ENCODE data around the gene RBM10. TPM values are rescaled to one million over a fixed set of nuclear protein-coding genes. Genes with fewer than 3 reads are reported as not detected.

Gene RBM10
- total and polyA plus RNA-seq, 2 of the 13 experiments (the other 11 are each of a cell fraction or from before 2014, with no cell fraction given), result 15.9 to 43.1 TPM

DNA sequence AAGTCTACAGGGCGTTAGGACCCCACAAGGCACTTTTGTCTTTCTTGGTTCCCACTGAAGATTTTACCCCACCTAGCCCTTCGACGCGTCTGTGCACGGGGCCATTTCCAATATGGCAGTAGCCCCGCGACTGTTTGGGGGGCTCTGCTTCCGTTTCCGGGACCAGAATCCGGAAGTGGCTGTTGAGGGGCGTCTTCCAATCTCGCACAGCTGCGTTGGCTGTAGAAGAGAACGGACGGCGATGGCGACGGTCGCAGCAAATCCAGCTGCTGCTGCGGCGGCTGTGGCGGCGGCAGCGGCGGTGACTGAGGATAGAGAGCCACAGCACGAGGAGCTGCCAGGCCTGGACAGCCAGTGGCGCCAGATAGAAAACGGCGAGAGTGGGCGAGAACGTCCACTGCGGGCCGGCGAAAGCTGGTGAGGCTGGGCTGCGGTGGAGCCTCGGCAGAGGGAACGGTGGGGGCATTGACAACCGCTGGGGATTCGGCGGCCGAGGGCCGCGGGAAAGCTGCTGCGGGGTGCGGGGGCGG lies 87.8 kb downstream of the RBM10 start, which contains the start of gene USP11 (continued):
- TF ChIP-seq, protein P1, sequence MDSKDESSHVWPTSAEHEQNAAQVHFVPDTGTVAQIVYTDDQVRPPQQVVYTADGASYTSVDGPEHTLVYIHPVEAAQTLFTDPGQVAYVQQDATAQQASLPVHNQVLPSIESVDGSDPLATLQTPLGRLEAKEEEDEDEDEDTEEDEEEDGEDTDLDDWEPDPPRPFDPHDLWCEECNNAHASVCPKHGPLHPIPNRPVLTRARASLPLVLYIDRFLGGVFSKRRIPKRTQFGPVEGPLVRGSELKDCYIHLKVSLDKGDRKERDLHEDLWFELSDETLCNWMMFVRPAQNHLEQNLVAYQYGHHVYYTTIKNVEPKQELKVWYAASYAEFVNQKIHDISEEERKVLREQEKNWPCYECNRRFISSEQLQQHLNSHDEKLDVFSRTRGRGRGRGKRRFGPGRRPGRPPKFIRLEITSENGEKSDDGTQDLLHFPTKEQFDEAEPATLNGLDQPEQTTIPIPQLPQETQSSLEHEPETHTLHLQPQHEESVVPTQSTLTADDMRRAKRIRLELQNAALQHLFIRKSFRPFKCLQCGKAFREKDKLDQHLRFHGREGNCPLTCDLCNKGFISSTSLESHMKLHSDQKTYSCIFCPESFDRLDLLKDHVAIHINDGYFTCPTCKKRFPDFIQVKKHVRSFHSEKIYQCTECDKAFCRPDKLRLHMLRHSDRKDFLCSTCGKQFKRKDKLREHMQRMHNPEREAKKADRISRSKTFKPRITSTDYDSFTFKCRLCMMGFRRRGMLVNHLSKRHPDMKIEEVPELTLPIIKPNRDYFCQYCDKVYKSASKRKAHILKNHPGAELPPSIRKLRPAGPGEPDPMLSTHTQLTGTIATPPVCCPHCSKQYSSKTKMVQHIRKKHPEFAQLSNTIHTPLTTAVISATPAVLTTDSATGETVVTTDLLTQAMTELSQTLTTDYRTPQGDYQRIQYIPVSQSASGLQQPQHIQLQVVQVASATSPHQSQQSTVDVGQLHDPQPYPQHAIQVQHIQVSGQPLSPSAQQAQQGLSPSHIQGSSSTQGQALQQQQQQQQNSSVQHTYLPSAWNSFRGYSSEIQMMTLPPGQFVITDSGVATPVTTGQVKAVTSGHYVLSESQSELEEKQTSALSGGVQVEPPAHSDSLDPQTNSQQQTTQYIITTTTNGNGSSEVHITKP (CRISPR knock-in tag; IDR thresholded peaks at IDR 0.05; ENCODE audit: low read depth), result no peak
- peak; percentile 36; the same call in 1 of the 2 replicates for TF ChIP-seq SIN3A (IDR thresholded peaks at IDR 0.05; ENCODE audit: borderline replicate concordance, low read depth, low read length)
- TF ChIP-seq ZNF143 (CRISPR knock-in tag; IDR thresholded peaks at IDR 0.05), result 0 out of 2 replicates have a peak, but pooled peaks have one; percentile 15
- TF ChIP-seq GATAD1 (CRISPR knock-in tag; IDR thresholded peaks at IDR 0.05), result peak; percentile 42; the same call in 1 of the 2 replicates
- TF ChIP-seq ZNF558 (CRISPR knock-in tag; IDR thresholded peaks at IDR 0.05; ENCODE audit: borderline replicate concordance), result 0 out of 2 replicates have a peak, but pooled peaks have one; percentile 46
- TF ChIP-seq ZNF124 (CRISPR knock-in tag; IDR thresholded peaks at IDR 0.05), result no peak
- peak; percentile 44; the same call in 1 of the 2 replicates for TF ChIP-seq MED1 (CRISPR knock-in tag; IDR thresholded peaks at IDR 0.05)
- TF ChIP-seq ZNF121 (CRISPR knock-in tag; IDR thresholded peaks at IDR 0.05), result no peak
- peak; percentile 87 for TF ChIP-seq POLR2G (IDR thresholded peaks at IDR 0.05; ENCODE audit: low read depth, low read length)
- TF ChIP-seq RFX1 (IDR thresholded peaks at IDR 0.05), result no peak
- TF ChIP-seq, protein P2, sequence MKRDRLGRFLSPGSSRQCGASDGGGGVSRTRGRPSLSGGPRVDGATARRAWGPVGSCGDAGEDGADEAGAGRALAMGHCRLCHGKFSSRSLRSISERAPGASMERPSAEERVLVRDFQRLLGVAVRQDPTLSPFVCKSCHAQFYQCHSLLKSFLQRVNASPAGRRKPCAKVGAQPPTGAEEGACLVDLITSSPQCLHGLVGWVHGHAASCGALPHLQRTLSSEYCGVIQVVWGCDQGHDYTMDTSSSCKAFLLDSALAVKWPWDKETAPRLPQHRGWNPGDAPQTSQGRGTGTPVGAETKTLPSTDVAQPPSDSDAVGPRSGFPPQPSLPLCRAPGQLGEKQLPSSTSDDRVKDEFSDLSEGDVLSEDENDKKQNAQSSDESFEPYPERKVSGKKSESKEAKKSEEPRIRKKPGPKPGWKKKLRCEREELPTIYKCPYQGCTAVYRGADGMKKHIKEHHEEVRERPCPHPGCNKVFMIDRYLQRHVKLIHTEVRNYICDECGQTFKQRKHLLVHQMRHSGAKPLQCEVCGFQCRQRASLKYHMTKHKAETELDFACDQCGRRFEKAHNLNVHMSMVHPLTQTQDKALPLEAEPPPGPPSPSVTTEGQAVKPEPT (CRISPR knock-in tag; IDR thresholded peaks at IDR 0.05; ENCODE audit: low read depth), result no peak
- no peak for TF ChIP-seq MXD4 (CRISPR knock-in tag; IDR thresholded peaks at IDR 0.05)
- TF ChIP-seq, protein P3, sequence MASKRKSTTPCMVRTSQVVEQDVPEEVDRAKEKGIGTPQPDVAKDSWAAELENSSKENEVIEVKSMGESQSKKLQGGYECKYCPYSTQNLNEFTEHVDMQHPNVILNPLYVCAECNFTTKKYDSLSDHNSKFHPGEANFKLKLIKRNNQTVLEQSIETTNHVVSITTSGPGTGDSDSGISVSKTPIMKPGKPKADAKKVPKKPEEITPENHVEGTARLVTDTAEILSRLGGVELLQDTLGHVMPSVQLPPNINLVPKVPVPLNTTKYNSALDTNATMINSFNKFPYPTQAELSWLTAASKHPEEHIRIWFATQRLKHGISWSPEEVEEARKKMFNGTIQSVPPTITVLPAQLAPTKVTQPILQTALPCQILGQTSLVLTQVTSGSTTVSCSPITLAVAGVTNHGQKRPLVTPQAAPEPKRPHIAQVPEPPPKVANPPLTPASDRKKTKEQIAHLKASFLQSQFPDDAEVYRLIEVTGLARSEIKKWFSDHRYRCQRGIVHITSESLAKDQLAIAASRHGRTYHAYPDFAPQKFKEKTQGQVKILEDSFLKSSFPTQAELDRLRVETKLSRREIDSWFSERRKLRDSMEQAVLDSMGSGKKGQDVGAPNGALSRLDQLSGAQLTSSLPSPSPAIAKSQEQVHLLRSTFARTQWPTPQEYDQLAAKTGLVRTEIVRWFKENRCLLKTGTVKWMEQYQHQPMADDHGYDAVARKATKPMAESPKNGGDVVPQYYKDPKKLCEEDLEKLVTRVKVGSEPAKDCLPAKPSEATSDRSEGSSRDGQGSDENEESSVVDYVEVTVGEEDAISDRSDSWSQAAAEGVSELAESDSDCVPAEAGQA (IDR thresholded peaks at IDR 0.05; ENCODE audit: low read depth), result peak; percentile 80; the same call in 1 of the 2 replicates
- TF ChIP-seq, protein P3 (CRISPR knock-in tag; IDR thresholded peaks at IDR 0.05; ENCODE audit: borderline replicate concordance), result no peak
- TF ChIP-seq, protein P4, sequence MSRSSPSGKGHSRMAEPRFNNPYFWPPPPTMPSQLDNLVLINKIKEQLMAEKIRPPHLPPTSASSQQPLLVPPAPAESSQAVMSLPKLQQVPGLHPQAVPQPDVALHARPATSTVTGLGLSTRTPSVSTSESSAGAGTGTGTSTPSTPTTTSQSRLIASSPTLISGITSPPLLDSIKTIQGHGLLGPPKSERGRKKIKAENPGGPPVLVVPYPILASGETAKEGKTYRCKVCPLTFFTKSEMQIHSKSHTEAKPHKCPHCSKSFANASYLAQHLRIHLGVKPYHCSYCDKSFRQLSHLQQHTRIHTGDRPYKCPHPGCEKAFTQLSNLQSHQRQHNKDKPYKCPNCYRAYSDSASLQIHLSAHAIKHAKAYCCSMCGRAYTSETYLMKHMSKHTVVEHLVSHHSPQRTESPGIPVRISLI (CRISPR knock-in tag; IDR thresholded peaks at IDR 0.05; ENCODE audit: borderline replicate concordance), result no peak
- peak; percentile 75 for TF ChIP-seq GABPA (IDR thresholded peaks at IDR 0.05; ENCODE audit: low read depth, low read length)
- peak; percentile 93 for TF ChIP-seq GABPA (CRISPR knock-in tag; IDR thresholded peaks at IDR 0.05; ENCODE audit: low read depth)
- TF ChIP-seq ZNF768 (CRISPR knock-in tag; IDR thresholded peaks at IDR 0.05), result no peak

Data from HepG2 (cell line).